Progenitor cell of endocrine pancreas (in vitro differentiated cells): ENCODE data around the gene SETD1B. TPM values are rescaled to one million over a fixed set of nuclear protein-coding genes. Genes with fewer than 3 reads are reported as not detected.
"Not testable (repeated sequence)": the region's sequence is repeated elsewhere in the genome, so short reads cannot be mapped to it uniquely, and the experiment has no call there.

Source experiments
- DNase-seq: peaks from one replicate; pipeline ENCODE4 v3.0.0; 2021; ENCODE audit warnings: low spot score; ENCODE audit not compliant: unreplicated experiment
- H3K27ac Mint-ChIP-seq: 2 replicates; pipeline ENCODE4 v1.8.0; 2021; ENCODE audit warnings: mild to moderate bottlenecking, moderate library complexity, mixed read lengths
- H3K27me3 Mint-ChIP-seq: 2 replicates; pipeline ENCODE4 v1.8.0; 2021; ENCODE audit warnings: mixed read lengths
- H3K36me3 Mint-ChIP-seq: 2 replicates; pipeline ENCODE4 v1.8.0; 2022; ENCODE audit warnings: mixed read lengths; ENCODE audit not compliant: insufficient read depth
- H3K4me1 Mint-ChIP-seq: 2 replicates; pipeline ENCODE4 v1.8.0; 2021; ENCODE audit warnings: low read depth, mixed read lengths
- H3K4me3 Mint-ChIP-seq: 2 replicates; pipeline ENCODE4 v1.8.0; 2021; ENCODE audit warnings: low read depth, mild to moderate bottlenecking, moderate library complexity, mixed read lengths
- H3K9me3 Mint-ChIP-seq: 2 replicates; pipeline ENCODE4 v1.8.0; 2021; ENCODE audit warnings: low read depth, mixed read lengths
- total RNA-seq: library from RNA; stranded (reverse); gene quantifications from 2 replicates; pipeline ENCODE4 v1.2.1, GENCODE V29; 2021
- TF ChIP-seq, protein P1 (sequence below): fragments of 200-600 bp; sonication (generic); IDR thresholded peaks from one replicate; pipeline ENCODE4 v1.5.0; 2021; ENCODE audit warnings: antibody characterized with exemption, mild to moderate bottlenecking; ENCODE audit not compliant: unreplicated experiment

Gene SETD1B
- total RNA-seq, 1 donor from 2014 or later, result 28.6 TPM

DNA sequence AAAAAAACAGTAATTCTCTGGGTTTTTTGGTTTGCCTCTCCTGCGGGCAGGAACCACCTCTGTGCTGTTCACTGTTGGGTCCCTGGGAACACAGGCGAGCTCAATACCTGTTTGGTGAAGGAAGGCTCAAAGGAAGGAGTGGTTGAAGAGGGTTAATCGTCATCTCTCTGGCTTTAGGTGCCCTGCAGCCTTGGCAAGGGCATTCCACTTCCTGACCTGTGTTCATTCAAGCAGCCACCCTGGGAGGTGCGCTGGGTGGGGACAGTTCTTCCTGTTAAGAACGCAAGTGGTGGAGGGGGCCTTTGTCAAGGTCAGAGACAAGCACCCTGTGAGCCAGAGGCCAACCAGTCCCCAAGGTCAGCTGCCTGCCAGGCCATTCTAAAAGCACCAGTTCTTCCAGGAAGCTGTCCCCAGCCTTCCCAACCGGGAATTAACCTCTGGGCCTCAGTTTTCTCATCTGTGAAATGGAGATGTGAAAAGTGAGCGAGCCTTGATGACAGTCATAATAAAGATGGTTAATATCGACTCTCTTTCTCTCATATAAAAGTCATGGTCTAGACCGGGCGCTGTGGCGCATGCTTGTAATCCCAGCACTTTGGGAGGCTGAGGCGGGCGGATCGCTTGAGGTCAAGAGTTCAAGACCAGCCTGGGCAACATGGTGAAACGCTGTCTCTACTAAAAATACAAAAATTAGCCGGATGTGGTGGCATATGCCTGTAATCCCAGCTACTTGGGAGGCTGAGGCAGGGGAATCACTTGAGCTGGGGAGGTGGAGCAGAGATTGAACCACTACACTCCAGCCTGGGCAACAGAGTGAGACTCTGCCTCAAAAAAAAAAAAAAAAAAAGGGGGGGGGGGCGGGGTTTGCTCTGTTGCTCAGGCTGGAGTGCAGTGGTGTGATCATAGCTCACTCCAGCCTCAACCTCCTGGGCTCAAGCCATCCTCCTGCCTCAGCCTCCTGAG is 16.5 kb upstream of the SETD1B start:
- H3K27me3 Mint-ChIP-seq, result peaks cover 4% of the 10 kb centered on the region
- no peak for DNase-seq
- no peaks in the 10 kb centered on the region for H3K9me3 Mint-ChIP-seq
- peaks cover under 1% of the 10 kb centered on the region for H3K4me1 Mint-ChIP-seq
- no peak overlapping the region for H3K4me3 Mint-ChIP-seq
- TF ChIP-seq, protein P1, sequence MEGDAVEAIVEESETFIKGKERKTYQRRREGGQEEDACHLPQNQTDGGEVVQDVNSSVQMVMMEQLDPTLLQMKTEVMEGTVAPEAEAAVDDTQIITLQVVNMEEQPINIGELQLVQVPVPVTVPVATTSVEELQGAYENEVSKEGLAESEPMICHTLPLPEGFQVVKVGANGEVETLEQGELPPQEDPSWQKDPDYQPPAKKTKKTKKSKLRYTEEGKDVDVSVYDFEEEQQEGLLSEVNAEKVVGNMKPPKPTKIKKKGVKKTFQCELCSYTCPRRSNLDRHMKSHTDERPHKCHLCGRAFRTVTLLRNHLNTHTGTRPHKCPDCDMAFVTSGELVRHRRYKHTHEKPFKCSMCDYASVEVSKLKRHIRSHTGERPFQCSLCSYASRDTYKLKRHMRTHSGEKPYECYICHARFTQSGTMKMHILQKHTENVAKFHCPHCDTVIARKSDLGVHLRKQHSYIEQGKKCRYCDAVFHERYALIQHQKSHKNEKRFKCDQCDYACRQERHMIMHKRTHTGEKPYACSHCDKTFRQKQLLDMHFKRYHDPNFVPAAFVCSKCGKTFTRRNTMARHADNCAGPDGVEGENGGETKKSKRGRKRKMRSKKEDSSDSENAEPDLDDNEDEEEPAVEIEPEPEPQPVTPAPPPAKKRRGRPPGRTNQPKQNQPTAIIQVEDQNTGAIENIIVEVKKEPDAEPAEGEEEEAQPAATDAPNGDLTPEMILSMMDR, result no peak
- no peak overlapping the region for H3K27ac Mint-ChIP-seq
- H3K36me3 Mint-ChIP-seq, result no peaks in the 10 kb centered on the region

- Mint-ChIP-seq H3K27ac (no peak overlapping the region), H3K4me1 (peaks cover 4% of the 10 kb centered on the region), H3K9me3 (no peaks in the 10 kb centered on the region), H3K4me3 (no peak overlapping the region), H3K27me3 (peaks cover 6% of the 10 kb centered on the region), H3K36me3 (no peaks in the 10 kb centered on the region)
- no peak for DNase-seq
- TF ChIP-seq, protein P1, result no peak
Measured at GRCh38 chr12:121788176-121788818, 15.5 kb upstream of the SETD1B start.

GRCh38 chr12:121789233-121789781 is 14.5 kb upstream of the SETD1B start:
- H3K27ac Mint-ChIP-seq, result no peak overlapping the region
- TF ChIP-seq, protein P1, result no peak
- peaks cover 5% of the 10 kb centered on the region for H3K4me1 Mint-ChIP-seq
- DNase-seq, result no peak
- no peaks in the 10 kb centered on the region for H3K36me3 Mint-ChIP-seq
- H3K4me3 Mint-ChIP-seq, result no peak overlapping the region
- H3K9me3 Mint-ChIP-seq, result no peaks in the 10 kb centered on the region
- H3K27me3 Mint-ChIP-seq, result peaks cover 6% of the 10 kb centered on the region

DNA sequence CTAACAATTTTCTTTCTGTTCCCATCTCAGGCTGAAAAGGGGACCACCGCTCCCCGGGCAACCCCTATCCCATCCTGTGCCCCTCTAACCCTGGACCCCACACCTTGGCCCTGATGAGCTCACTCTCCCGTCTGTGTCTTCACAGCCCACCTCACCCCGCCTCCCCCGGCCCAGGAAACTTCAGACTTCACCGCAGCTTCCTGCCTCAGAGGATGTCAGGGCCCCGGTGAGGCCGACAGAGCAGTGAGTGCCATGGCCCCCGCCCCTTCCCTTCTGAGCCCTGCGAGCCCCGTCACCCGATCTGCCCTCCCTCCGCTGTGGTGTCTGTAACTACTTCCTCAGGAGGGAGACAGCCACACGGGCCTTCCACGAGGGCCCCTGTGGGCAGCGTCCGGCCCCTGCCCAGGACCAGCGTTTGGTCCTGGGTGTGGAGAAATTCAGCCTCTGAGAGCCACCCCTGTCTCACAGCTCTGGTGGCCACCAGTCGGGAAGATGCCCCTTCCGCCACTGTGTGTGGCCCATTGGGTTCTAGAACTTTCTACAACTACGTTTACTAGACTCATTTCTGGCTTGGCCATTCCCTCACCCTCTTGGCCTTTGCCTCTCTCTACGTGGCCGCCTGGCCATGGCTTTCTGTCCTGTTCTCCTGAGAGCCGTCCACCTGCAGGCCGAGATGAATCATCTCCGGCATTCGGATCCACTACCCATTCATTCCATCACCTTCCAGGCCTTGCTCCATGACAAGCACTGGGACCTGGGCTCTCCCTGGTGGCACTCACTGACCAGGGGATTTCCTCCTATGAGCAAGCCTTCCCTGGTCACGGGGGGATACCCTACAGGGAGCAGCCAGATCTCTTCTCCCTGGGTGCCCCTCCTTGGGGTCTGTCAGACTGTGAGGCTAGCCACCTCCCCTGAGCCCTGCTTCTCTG is 13.7 kb upstream of the SETD1B start:
- Mint-ChIP-seq H3K27ac (peak overlapping the region; percentile 45), H3K27me3 (peaks cover 6% of the 10 kb centered on the region), H3K4me3 (no peak overlapping the region), H3K36me3 (peaks cover 1% of the 10 kb centered on the region), H3K9me3 (no peaks in the 10 kb centered on the region), H3K4me1 (peaks cover 12% of the 10 kb centered on the region)
- TF ChIP-seq, protein P1, result no peak
- no peak for DNase-seq

GRCh38 chr12:121790785-121791184 is 13.0 kb upstream of the SETD1B start:
- H3K4me3 Mint-ChIP-seq, H3K36me3 Mint-ChIP-seq, H3K27me3 Mint-ChIP-seq, H3K9me3 Mint-ChIP-seq, DNase-seq: not testable (repeated sequence)
- Mint-ChIP-seq H3K27ac (peak overlapping the region; percentile 45), H3K4me1 (peaks cover 15% of the 10 kb centered on the region)
